Tibial artery (tissue), 4 donors: ENCODE results near the gene TKTL1.

Experiments used
- DNase-seq, 2 donors: peaks; one replicate each; pipeline ENCODE4 v3.0.0-alpha.2; 2019
- H3K27ac ChIP-seq, 2 donors: fragments of 200-600 bp; sonication (generic) in 1 of 2; 1 replicate in 1 of 2; 2 replicates in 1 of 2; pipeline ENCODE4 v1.5.1; 2018 to 2019; ENCODE audit warnings: mild to moderate bottlenecking in 1 of 2
- H3K27me3 ChIP-seq, 2 donors: fragments of 200-600 bp; sonication (generic) in 1 of 2; one replicate each; pipeline versions ENCODE4 v1.5.1 to v1.6.0; 2016 to 2019
- H3K36me3 ChIP-seq, 3 donors: fragments of 200-600 bp; sonication (generic) in 2 of 3; one replicate each; pipeline ENCODE4 v1.5.1; 2016 to 2019; ENCODE audit warnings: mild to moderate bottlenecking in 2 of 3
- H3K4me1 ChIP-seq, 4 donors: fragments of 200-600 bp; sonication (generic) in 2 of 4; 1 replicate in 3 of 4; 2 replicates in 1 of 4; pipeline ENCODE4 v1.5.1; 2016 to 2019
- H3K4me3 ChIP-seq, 2 donors: fragments of 200-600 bp; sonication (generic) in 1 of 2; 1 replicate in 1 of 2; 2 replicates in 1 of 2; pipeline ENCODE4 v1.5.1; 2018 to 2019; ENCODE audit warnings: mild to moderate bottlenecking in 2 of 2
- H3K9me3 ChIP-seq, 3 donors: fragments of 200-600 bp; sonication (generic) in 1 of 3; one replicate each; pipeline ENCODE4 v1.5.1; 2016 to 2019
- CTCF ChIP-seq, 2 experiments: fragments of 200-600 bp in 1 of 2; fragments of 450-650 bp in 1 of 2; IDR thresholded peaks; one replicate each; pipeline ENCODE4 v1.5.1; 2017 to 2019; ENCODE audit warnings: antibody characterized with exemption in 2 of 2, mild to moderate bottlenecking in 1 of 2, moderate library complexity in 1 of 2
- intact Hi-C: fragments of 100-400 bp; cut with DNase I; formaldehyde crosslinking; loops from one replicate; pipeline ENCODE4 v1.15.0; 2023; ENCODE audit warnings: low total_unique reads

Gene TKTL1

GRCh38 chrX:154365052-154365600 lies 69.5 kb downstream of the TKTL1 start:
- Histone ChIP-seq H3K4me3 (peak overlapping the region in 1 of 2 donors; percentile 78), H3K27ac (peak overlapping the region; percentile 96 to 98), H3K4me1 (peaks cover 0 to 64% (median 42%) of the 10 kb centered on the region in 4 donors), H3K9me3 (no peaks in the 10 kb centered on the region), H3K36me3 (peaks cover 81 to 85% (median 83%) of the 10 kb centered on the region in 3 donors), H3K27me3 (no peaks in the 10 kb centered on the region)
- TF ChIP-seq CTCF (IDR thresholded peaks at IDR 0.05): no peak
- no peak for DNase-seq
- intact Hi-C loops: no loop called here

- Histone ChIP-seq H3K4me3 (peak overlapping the region; percentile 78 to 85), H3K27me3 (no peaks in the 10 kb centered on the region), H3K27ac (peak overlapping the region; percentile 96 to 98), H3K36me3 (peaks cover 83 to 87% (median 86%) of the 10 kb centered on the region in 3 donors), H3K9me3 (no peaks in the 10 kb centered on the region), H3K4me1 (peaks cover 0 to 59% (median 42%) of the 10 kb centered on the region in 4 donors)
- DNase-seq: no peak
- intact Hi-C loops: no loop called here
- TF ChIP-seq CTCF (IDR thresholded peaks at IDR 0.05): no peak
These were observed 70.5 kb downstream of the TKTL1 start for GRCh38 chrX:154365997-154366665.

GRCh38 chrX:154366666-154367055 lies 71.1 kb downstream of the TKTL1 start:
- Histone ChIP-seq H3K36me3 (peaks cover 77 to 82% (median 82%) of the 10 kb centered on the region in 3 donors), H3K27me3 (no peaks in the 10 kb centered on the region), H3K4me1 (peaks cover 0 to 59% (median 41%) of the 10 kb centered on the region in 4 donors), H3K27ac (peak overlapping the region; percentile 96 to 98), H3K9me3 (no peaks in the 10 kb centered on the region), H3K4me3 (peak overlapping the region; percentile 78 to 85)
- intact Hi-C loops: no loop called here
- TF ChIP-seq CTCF (IDR thresholded peaks at IDR 0.05): no peak
- DNase-seq: peak in 1 of 2 donors; percentile 77

GRCh38 chrX:154367474-154368308 lies 72.1 kb downstream of the TKTL1 start:
- Histone ChIP-seq H3K27ac (peak overlapping the region; percentile 96 to 98), H3K27me3 (no peaks in the 10 kb centered on the region), H3K4me3 (peak overlapping the region; percentile 78 to 85), H3K9me3 (no peaks in the 10 kb centered on the region), H3K4me1 (peaks cover 0 to 49% (median 39%) of the 10 kb centered on the region in 4 donors), H3K36me3 (peaks cover 67 to 78% (median 71%) of the 10 kb centered on the region in 3 donors)
- intact Hi-C loops: no loop called here
- no peak for DNase-seq
- no peak for TF ChIP-seq CTCF (IDR thresholded peaks at IDR 0.05)

GRCh38 chrX:154368630-154369448 lies 73.2 kb downstream of the TKTL1 start:
- H3K4me3 ChIP-seq: peak overlapping the region; percentile 78 to 85
- H3K36me3 ChIP-seq: peaks cover 59 to 67% (median 60%) of the 10 kb centered on the region in 3 donors
- H3K27me3 ChIP-seq: no peaks in the 10 kb centered on the region
- intact Hi-C loops: no loop called here
- H3K27ac ChIP-seq: peak overlapping the region; percentile 96 to 98
- H3K4me1 ChIP-seq: peaks cover 0 to 50% (median 37%) of the 10 kb centered on the region in 4 donors
- TF ChIP-seq CTCF (IDR thresholded peaks at IDR 0.05): no peak
- H3K9me3 ChIP-seq: no peaks in the 10 kb centered on the region
- DNase-seq: peak; percentile 81 to 84
